ENCODE data around the gene GSTM3. TPM values are rescaled to one million over a fixed set of nuclear protein-coding genes. Genes with fewer than 3 reads are reported as not detected.

GSTM3 gene
- total RNA-seq, 2 donors from 2014 or later, result 5.5 to 10.3 TPM

- H3K9me3 ChIP-seq (ENCODE audit: control insufficient read depth, low read length), result peaks cover 13% of the 10 kb centered on the region
- Mint-ChIP-seq H3K27me3 (ENCODE audit: insufficient read depth) (peaks cover 17% of the 10 kb centered on the region), H3K4me1 (peaks cover 18% of the 10 kb centered on the region), H3K9me3 (peaks cover 3% of the 10 kb centered on the region), H3K36me3 (ENCODE audit: low read depth) (no peaks in the 10 kb centered on the region), H3K4me3 (no peak overlapping the region), H3K27ac (no peak overlapping the region)
- DNase-seq, result peak; percentile 47
- no peaks in the 10 kb centered on the region for H3K27me3 ChIP-seq (ENCODE audit: control insufficient read depth, insufficient read depth, low read length, poor library complexity, severe bottlenecking)
- 93 to 94% methylated on average over 5 of the region's 5 CpGs for WGBS, 2 experiments (ENCODE audit: insufficient coverage in 1 of 2, insufficient read length in 1 of 2)
- no peak overlapping the region for H3K4me3 ChIP-seq (ENCODE audit: low read length)
- TF ChIP-seq, protein P1, sequence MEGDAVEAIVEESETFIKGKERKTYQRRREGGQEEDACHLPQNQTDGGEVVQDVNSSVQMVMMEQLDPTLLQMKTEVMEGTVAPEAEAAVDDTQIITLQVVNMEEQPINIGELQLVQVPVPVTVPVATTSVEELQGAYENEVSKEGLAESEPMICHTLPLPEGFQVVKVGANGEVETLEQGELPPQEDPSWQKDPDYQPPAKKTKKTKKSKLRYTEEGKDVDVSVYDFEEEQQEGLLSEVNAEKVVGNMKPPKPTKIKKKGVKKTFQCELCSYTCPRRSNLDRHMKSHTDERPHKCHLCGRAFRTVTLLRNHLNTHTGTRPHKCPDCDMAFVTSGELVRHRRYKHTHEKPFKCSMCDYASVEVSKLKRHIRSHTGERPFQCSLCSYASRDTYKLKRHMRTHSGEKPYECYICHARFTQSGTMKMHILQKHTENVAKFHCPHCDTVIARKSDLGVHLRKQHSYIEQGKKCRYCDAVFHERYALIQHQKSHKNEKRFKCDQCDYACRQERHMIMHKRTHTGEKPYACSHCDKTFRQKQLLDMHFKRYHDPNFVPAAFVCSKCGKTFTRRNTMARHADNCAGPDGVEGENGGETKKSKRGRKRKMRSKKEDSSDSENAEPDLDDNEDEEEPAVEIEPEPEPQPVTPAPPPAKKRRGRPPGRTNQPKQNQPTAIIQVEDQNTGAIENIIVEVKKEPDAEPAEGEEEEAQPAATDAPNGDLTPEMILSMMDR (conservative IDR thresholded peaks at IDR 0.05), result no peak
- no peaks in the 10 kb centered on the region for H3K36me3 ChIP-seq (ENCODE audit: control insufficient read depth, insufficient read depth, low read length)
- peaks cover 15% of the 10 kb centered on the region for H3K4me1 ChIP-seq (ENCODE audit: control insufficient read depth, insufficient read depth, low read length)
- H3K9ac ChIP-seq (ENCODE audit: extremely low read depth, low read length, poor library complexity, severe bottlenecking), result no peak overlapping the region
- H3K27ac ChIP-seq (ENCODE audit: low read depth, low read length), result no peak overlapping the region
Measured at GRCh38 chr1:109784551-109785252, 43.9 kb upstream of the GSTM3 start.

DNA sequence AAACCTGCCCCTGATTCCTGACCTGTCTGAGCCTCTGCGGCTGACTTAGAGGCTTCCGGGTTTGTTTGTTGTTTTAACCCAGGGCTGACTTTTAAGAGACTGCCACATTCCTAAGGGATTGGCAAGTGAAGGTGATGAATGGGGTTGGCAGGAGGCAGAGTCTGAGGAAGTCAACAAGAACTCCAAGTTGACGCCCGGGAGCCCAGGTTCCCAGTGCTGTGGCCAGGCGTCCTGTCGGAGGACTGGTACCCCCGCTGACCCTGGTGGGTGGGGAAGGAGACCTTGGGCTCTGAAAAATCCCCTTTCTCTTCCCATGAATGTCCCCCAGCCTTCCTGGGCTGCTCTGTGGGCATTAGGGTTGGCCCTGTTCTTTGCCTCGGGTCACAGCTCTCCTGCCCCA is 42.6 kb upstream of the GSTM3 start:
- Histone ChIP-seq H3K4me1 (ENCODE audit: control insufficient read depth, insufficient read depth, low read length) (peaks cover 15% of the 10 kb centered on the region), H3K27ac (ENCODE audit: low read depth, low read length) (no peak overlapping the region), H3K9me3 (ENCODE audit: control insufficient read depth, low read length) (peaks cover 13% of the 10 kb centered on the region), H3K9ac (ENCODE audit: extremely low read depth, low read length, poor library complexity, severe bottlenecking) (no peak overlapping the region), H3K4me3 (ENCODE audit: low read length) (no peak overlapping the region), H3K27me3 (ENCODE audit: control insufficient read depth, insufficient read depth, low read length, poor library complexity, severe bottlenecking) (no peaks in the 10 kb centered on the region), H3K36me3 (ENCODE audit: control insufficient read depth, insufficient read depth, low read length) (no peaks in the 10 kb centered on the region)
- 48 to 64% methylated on average over 4 to 8 of the region's 8 CpGs for WGBS, 2 experiments (ENCODE audit: insufficient coverage in 1 of 2, insufficient read length in 1 of 2)
- Mint-ChIP-seq H3K4me3 (no peak overlapping the region), H3K27ac (no peak overlapping the region), H3K27me3 (ENCODE audit: insufficient read depth) (peaks cover 17% of the 10 kb centered on the region), H3K36me3 (ENCODE audit: low read depth) (no peaks in the 10 kb centered on the region), H3K9me3 (peaks cover 3% of the 10 kb centered on the region), H3K4me1 (peaks cover 15% of the 10 kb centered on the region)
- DNase-seq, result peak; percentile 86
- TF ChIP-seq, protein P1 (conservative IDR thresholded peaks at IDR 0.05), result no peak

DNA sequence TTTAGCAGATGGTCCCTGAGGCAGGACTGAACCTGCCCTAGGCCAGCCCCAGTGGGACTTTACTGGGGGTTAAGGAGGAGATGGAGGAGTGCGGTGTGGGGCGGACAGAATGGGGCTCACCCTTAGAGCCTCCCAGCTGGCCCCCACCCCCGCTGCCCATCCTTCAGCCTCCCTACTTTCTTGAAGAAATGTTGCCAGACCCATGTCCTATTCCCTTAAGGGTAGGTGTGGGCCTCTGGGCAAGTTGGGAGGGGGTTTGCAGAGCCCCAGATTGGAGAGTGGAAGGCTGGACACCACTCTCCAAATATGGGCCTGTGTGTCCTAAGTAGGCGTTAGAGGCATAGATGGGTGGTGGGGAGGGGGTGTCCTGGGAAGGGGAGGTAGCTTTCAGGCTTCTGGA is 42.1 kb upstream of the GSTM3 start:
- peaks cover 15% of the 10 kb centered on the region for H3K4me1 Mint-ChIP-seq
- H3K9ac ChIP-seq (ENCODE audit: extremely low read depth, low read length, poor library complexity, severe bottlenecking), result no peak overlapping the region
- no peak overlapping the region for H3K27ac Mint-ChIP-seq
- H3K36me3 ChIP-seq (ENCODE audit: control insufficient read depth, insufficient read depth, low read length), result no peaks in the 10 kb centered on the region
- peaks cover 3% of the 10 kb centered on the region for H3K9me3 Mint-ChIP-seq
- TF ChIP-seq, protein P1 (conservative IDR thresholded peaks at IDR 0.05), result no peak
- H3K4me3 ChIP-seq (ENCODE audit: low read length), result no peak overlapping the region
- H3K9me3 ChIP-seq (ENCODE audit: control insufficient read depth, low read length), result peaks cover 13% of the 10 kb centered on the region
- no peak for DNase-seq
- H3K27me3 ChIP-seq (ENCODE audit: control insufficient read depth, insufficient read depth, low read length, poor library complexity, severe bottlenecking), result no peaks in the 10 kb centered on the region
- H3K4me1 ChIP-seq (ENCODE audit: control insufficient read depth, insufficient read depth, low read length), result peaks cover 15% of the 10 kb centered on the region
- H3K4me3 Mint-ChIP-seq, result no peak overlapping the region
- 96% methylated on average over 3 of the region's 4 CpGs; no CpG with 5 or more reads in 1 of the 2 experiments for whole genome bisulfite sequencing, 2 experiments (ENCODE audit: insufficient coverage in 1 of 2, insufficient read length in 1 of 2)
- H3K27me3 Mint-ChIP-seq (ENCODE audit: insufficient read depth), result peaks cover 17% of the 10 kb centered on the region
- no peaks in the 10 kb centered on the region for H3K36me3 Mint-ChIP-seq (ENCODE audit: low read depth)
- no peak overlapping the region for H3K27ac ChIP-seq (ENCODE audit: low read depth, low read length)
